Jurkat, Clone E6-1 (cell line): Measurements from ENCODE around the gene HHATL.

ENCODE experiments used
- DNase-seq: peaks from one replicate; pipeline ENCODE4 v3.0.0-alpha.2; 2011; ENCODE audit warnings: low read depth, low spot score
- H3K4me3 ChIP-seq: 2 replicates; pipeline ENCODE4 v1.5.1; 2011; ENCODE audit warnings: mild to moderate bottlenecking, low read length, control low read depth, moderate library complexity

The HHATL gene

GRCh38 chr3:42718338-42718737, 15.7 kb upstream of the HHATL start:
- no peak for DNase-seq
- H3K4me3 ChIP-seq, result no peak overlapping the region

DNA sequence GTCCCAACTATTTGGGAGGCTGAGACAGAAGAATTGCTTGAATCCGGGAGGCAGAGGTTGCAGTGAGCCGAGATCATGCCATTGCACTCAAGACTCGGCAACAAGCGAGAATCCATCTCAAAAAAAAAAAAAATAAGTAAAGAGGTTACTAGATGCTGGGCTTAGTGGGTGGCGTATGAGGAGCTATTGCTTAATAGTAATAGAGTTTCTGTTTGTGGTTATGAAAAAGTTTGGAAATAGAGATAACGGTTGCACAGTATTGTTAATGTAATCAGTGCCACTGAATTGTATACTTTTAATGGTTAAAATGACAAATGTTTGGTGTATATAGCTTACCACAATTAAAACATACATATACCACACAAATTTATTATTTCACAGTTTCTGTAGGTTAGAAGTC, 14.7 kb upstream of the HHATL start:
- no peak overlapping the region for H3K4me3 ChIP-seq
- DNase-seq, result no peak

GRCh38 chr3:42714171-42714852, 11.7 kb upstream of the HHATL start:
- DNase-seq, result no peak
- H3K4me3 ChIP-seq, result no peak overlapping the region

GRCh38 chr3:42713747-42714146, 11.1 kb upstream of the HHATL start:
- no peak for DNase-seq
- no peak overlapping the region for H3K4me3 ChIP-seq

DNA sequence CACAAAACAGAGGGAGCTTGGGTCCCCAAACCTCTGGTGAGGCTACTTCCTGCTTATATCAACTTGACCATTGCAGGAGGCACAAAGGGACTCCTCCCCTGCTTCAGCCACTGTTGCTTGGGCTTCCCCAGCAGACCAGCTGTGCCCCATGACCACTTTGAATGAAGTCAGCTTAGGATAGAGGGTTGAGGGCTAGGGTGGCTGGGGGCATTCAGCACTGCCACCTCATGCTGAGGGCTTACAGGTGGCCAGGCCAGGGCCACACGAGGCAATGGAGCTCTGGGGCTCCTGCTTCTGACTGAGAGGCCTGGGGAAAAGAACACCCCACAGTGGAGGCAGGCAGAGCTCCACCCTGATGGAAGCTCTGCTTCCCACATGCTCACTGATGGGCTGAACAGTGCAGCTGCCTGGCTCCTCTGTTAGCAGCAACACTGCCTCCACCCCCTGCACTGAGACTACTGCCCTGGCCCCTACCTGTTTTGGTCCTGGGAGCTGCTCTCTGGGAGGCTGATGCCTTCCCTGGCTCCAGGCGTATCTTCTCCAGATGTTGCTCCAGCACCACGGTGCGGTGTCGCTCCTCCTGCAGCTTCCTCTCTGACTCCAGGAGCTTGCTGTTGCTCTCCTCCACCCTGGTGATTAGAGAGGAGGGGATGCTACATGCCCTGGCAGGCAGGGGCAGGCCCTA, 10.2 kb upstream of the HHATL start:
- H3K4me3 ChIP-seq, result no peak overlapping the region

GRCh38 chr3:42712344-42712648, 9.7 kb upstream of the HHATL start:
- no peak for DNase-seq
- H3K4me3 ChIP-seq, result no peak overlapping the region

More for the DNA sequence above, 10.2 kb upstream of the HHATL start:
- DNase-seq, result no peak

DNA sequence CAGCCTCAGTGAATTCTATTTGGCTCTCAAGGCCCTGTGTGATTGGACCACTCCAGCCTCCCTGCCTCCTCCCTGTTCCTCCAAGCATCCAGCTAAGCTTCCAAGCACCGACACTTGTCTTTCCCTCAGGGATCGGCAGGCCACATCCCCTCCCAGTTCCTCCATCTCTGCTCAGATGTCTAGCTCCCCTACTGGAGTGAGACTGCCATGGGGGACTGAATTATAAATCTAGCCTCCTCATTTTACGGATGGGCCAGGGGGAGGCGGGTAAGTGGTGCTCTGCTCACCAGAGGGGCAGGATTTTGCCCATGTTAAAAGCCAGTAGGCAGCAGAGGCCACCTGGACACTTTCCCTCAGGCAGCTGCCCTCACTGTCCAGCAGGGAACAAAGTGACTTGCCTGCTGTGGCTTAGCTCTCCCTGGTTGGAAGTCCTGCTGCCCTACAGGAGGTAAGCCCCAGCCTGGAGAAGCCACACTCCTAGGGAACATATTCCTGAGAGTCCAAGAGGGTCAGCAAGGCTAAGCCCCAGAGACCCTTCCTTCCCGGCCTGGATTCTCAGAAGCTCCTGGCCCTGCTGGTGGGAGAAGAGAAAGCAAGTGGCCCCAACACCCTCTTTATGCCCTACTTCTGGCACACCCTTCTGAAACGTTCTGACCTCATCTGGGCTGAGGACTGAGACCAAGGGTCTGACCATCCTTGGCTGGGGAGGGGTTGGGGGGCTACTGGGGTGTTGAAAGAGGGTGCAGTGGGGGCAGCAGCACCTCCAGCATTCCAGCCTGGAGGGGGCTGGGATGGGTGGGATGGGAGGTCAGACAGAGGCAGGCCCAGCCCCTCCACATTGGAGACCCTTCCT, 9.1 kb upstream of the HHATL start:
- DNase-seq, result no peak
- H3K4me3 ChIP-seq, result no peak overlapping the region

DNA sequence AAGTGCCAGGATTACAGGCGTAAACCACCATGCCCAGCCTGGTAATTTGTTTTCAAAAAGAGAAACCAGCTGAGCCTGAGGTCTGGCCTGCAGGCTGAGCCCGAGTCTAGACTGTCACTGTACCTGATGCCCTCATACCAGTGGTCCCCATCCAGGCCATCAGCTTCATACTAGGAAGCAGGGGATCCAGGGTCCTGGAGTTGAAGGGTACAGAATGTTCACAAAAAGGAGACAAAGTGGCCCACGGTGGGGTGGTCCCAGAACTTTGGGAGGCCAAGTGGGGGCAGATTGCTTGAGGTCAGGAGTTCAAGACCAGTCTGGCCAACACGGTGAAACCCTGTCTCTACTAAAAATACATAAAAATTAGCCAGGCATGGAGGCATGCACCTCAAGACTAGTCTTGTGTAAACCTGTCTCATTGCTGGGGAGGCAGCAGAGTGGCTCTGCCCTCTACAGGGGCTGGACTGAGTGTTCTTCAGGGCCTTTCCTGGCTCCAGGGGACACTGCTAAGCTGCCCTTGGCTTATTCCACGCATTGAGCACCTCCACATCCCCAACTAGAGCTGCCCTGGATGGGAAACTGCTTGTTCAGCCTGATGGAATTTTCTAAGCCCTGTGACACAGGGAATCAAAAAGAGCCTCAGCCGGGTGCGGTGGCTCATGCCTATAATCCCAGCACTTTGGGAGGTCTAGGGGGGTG, 7.9 kb upstream of the HHATL start:
- no peak overlapping the region for H3K4me3 ChIP-seq
- DNase-seq, result no peak

GRCh38 chr3:42709621-42710020, 7.0 kb upstream of the HHATL start:
- H3K4me3 ChIP-seq, result no peak overlapping the region
- no peak for DNase-seq

DNA sequence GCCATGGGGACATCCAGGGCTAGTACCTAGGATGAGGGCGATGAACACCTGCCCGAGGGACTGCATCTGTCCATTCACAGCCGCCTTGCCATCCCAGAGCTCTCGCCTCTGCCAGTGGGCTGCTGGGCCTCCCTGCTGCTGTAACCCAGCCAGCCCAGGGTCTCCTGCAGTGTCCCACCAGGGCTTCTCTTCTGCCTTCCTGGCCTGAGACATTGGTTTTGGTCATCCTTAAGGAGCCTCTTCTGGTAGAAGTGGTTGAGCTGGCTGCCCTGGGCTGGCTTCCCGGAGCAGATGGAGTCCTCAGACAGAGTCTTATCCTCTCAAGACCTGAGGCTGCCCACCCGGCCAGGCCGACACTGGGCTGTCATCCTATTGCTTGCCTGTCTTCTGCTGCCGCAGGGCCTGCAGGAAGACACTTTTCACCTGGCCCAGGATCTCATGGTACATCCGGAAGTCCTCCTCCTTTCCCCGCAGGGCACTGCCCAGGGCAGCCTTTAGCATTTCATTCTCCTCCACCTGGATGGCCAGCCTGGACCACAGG, 6.1 kb upstream of the HHATL start:
- no peak for DNase-seq
- H3K4me3 ChIP-seq, result no peak overlapping the region

GRCh38 chr3:42707620-42708355, 5.2 kb upstream of the HHATL start:
- no peak for DNase-seq
- no peak overlapping the region for H3K4me3 ChIP-seq

GRCh38 chr3:42706721-42707619, 4.4 kb upstream of the HHATL start:
- no peak for DNase-seq
- no peak overlapping the region for H3K4me3 ChIP-seq

DNA sequence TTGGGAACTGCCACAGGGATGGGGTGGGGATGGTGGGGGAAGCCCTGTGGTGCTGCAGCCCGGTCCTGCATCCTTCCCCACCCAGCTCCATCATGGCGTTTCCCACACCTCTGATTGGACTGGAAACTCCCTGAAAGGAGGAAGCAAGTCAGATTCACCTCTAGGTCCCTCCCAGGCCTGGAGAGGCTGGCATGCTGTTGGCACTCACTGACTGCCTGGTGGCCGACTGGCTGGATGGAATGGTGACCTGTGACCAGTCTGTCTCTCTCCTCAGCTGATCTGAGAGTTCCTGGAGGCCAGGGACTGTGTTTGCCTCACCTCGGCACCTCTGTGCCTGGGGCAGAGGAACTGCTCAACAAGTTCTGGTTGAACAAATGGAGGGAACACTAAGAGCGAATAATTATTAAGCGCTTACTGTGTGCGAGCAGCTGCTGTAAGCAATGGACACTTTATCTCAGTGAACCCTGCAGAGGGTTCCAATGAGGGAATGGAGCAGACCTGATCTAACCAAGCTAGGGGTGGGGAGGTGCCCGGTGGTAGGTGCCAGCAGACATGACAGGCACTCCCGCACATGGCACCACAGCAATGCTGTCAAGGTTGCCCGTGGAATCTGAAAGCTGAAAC, 3.5 kb upstream of the HHATL start:
- no peak for DNase-seq
- no peak overlapping the region for H3K4me3 ChIP-seq

DNA sequence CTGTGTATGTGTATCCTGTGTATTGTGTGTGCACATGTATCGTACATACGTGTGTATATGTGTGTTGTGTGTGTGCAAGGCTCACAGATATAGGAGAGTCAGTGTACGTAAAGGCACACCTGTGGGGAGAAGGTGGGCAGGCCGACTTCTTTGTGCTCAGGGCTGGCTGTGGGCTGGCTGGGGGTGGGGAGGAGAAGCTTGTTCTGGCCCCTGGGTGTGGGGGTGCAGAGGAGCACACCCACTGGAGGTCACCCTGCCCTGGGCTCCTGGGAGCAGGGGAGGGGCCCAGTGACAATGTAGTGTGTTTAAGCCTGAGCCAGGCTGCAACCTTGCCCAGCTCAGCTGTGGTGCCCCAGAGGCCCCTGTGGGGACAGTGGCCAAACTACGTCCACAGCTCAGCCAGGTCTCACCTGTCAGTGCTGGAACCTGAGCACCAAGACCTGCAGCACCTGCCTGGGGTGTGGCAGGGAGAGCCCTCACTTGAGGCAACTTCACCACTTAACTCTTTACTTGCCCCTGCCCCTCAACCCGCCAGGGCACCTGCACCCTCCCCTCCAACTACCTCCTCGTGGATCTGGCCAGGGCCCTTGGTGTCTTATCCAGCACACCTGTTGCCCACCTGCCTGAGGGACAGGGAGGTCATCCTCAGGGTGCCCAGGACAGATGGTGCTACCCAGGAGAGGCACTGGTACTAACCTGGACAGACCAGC, 2.6 kb upstream of the HHATL start:
- H3K4me3 ChIP-seq, result no peak overlapping the region
- DNase-seq, result no peak

DNA sequence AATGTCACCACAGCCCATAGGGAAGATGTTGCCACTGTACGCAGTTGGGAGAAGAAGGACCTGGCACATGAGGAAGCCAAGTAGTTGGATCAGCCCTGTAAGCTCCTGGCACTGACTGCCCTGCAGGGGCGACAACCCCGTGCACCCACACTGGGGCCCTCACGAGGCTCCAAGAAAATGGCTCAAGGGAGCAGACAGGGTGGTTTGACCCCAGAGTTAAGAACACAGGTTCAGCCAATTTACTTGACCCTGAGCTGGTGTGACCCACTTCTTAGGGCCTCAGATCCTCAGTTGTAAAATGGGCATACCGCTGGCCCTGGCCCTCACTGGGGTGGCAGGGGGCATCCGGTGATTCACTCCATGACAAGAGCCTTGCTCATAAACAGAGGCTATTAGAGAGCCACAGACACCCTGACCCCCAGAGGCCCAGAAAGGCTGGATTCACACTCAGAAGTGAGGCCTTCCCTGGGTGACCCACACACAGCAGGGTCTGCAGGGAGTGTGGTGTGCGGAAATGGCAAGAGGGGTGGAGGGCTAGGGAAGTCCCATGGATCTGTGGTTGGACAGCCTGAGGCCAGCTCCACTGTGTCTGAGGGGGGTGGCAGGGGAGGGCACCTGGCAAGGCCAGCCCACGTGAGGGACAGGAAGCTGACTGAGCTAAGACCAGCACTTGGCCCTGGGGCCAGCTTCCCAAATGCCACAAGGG, 1.7 kb upstream of the HHATL start:
- no peak for DNase-seq
- H3K4me3 ChIP-seq, result no peak overlapping the region

GRCh38 chr3:42703695-42704025, 1.1 kb upstream of the HHATL start:
- H3K4me3 ChIP-seq, result no peak overlapping the region
- no peak for DNase-seq
